Measurements from ENCODE around the gene CACNA1H. TPM values are rescaled to one million over a fixed set of nuclear protein-coding genes. Genes with fewer than 3 reads are reported as not detected.
A peak's percentile ranks its signal among the peaks of the same experiment; 100 is the strongest.

Gene CACNA1H
- total and polyA plus RNA-seq, 2 of the 8 experiments (the other 6 are each of a cell fraction or from before 2014, with no cell fraction given) = 14.0 to 28.7 TPM

DNA sequence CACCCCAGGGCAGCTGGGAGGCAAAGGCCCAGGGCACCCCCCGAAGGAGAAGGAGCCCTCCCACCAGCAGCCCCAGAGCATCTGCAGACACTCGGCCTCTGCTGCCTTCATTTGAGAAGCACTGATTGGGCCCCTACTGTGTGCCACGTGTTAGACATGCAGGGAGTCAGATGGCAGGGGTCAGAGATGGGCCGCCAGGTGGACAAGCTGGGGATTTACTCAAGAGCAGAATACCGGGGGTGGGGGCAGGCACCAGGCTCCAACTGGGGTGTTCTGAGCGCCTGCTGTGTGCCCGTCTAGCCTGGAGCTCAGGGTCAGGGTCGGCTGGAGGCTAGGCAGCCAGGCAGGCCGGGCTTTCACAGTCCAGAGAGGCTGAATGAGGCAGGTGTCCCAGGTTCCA, 53.4 kb downstream of the CACNA1H start:
- H3K4me3 ChIP-seq (ENCODE audit: extremely low read depth in 1 of 4, insufficient read depth in 2 of 4, low read depth in 3 of 4, low read length in 4 of 4) = no peak overlapping the region
- no peak overlapping the region for H3K9ac ChIP-seq (replicated peaks in 1 of 4; ENCODE audit: extremely low read depth in 1 of 4, low read depth in 3 of 4, low read length in 3 of 4)
- ChIA-PET POLR2A (ENCODE audit: partially characterized antibody) (no interaction called here), CTCF (ENCODE audit: partially characterized antibody) (interaction anchor here (0.8 to 1.8 kb wide), 5 partner anchors 12 to 228 kb away, joined by 3 to 10 read pairs (median 3); no protein-coding TSS in a partner anchor)
- no peak overlapping the region for H3K23ac ChIP-seq (ENCODE audit: insufficient read length)
- no peak overlapping the region for H3K56ac ChIP-seq (replicated peaks; ENCODE audit: insufficient read length, low read depth, low read length)
- no peak overlapping the region for H2AFZ ChIP-seq (ENCODE audit: low read length)
- no peak overlapping the region for H2BK5ac ChIP-seq (ENCODE audit: low read depth, low read length)
- H2BK20ac ChIP-seq (ENCODE audit: low read length) = no peak overlapping the region
- no peaks in the 10 kb centered on the region for H3K9me3 ChIP-seq (ENCODE audit: insufficient read depth in 2 of 2, low read depth in 1 of 2, low read length in 1 of 2)
- no peak overlapping the region for H2AK5ac ChIP-seq (ENCODE audit: low read depth, low read length)
- H3K4me2 ChIP-seq (ENCODE audit: insufficient read depth in 1 of 2, low read depth in 2 of 2, low read length in 2 of 2) = no peak overlapping the region
- TF ChIP-seq, protein P1, sequence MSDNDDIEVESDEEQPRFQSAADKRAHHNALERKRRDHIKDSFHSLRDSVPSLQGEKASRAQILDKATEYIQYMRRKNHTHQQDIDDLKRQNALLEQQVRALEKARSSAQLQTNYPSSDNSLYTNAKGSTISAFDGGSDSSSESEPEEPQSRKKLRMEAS (IDR thresholded peaks at IDR 0.05) = peak; percentile 53
- TF ChIP-seq CTCF (IDR thresholded peaks at IDR 0.05; ENCODE audit: control extremely low read depth in 1 of 3, insufficient read depth in 1 of 3, low read depth in 1 of 3, low read length in 3 of 3) = peak in 2 of 3 experiments; percentile 7 to 27; a peak in 1 of 4 replicates
- TF ChIP-seq RNF2 (IDR thresholded peaks at IDR 0.05; ENCODE audit: borderline replicate concordance, low read depth, low read length, missing control alignments, poor library complexity, severe bottlenecking) = no peak
- DNase-seq (ENCODE audit: low read depth in 1 of 2, low spot score in 2 of 2) (no peak), FAIRE-seq (no peak)
- peaks cover 0 to 41% (median 3%) of the 10 kb centered on the region in 4 experiments; a peak in 5 of 8 replicates for H3K36me3 ChIP-seq (ENCODE audit: control insufficient read depth in 2 of 4, insufficient read depth in 4 of 4, low read length in 3 of 4)
- H3K23me2 ChIP-seq (ENCODE audit: low read depth, low read length) = no peaks in the 10 kb centered on the region
- no peak overlapping the region for H3K4ac ChIP-seq (replicated peaks; ENCODE audit: insufficient read length, low read depth, low read length)
- H2BK120ac ChIP-seq (replicated peaks; ENCODE audit: low read depth, low read length) = no peak overlapping the region
- H4K5ac ChIP-seq (ENCODE audit: insufficient read length, low read depth, low read length) = no peak overlapping the region
- H2BK15ac ChIP-seq (ENCODE audit: low read length) = no peak overlapping the region
- no peak overlapping the region for H3K27ac ChIP-seq (ENCODE audit: low read depth, low read length)
- H3K18ac ChIP-seq (ENCODE audit: extremely low read depth, low read length) = no peak overlapping the region
- no peak overlapping the region for H3K14ac ChIP-seq (ENCODE audit: insufficient read length)
- no peak overlapping the region for H2BK12ac ChIP-seq (ENCODE audit: low read depth, low read length)
- no peak overlapping the region for H4K91ac ChIP-seq (replicated peaks; ENCODE audit: insufficient read length, low read length)
- no peaks in the 10 kb centered on the region for H3K4me1 ChIP-seq (replicated peaks in 1 of 4; ENCODE audit: control insufficient read depth in 3 of 4, insufficient read depth in 4 of 4, low read length in 3 of 4)
- no peaks in the 10 kb centered on the region for H3K27me3 ChIP-seq (replicated peaks in 1 of 4; ENCODE audit: control insufficient read depth in 3 of 4, extremely low read depth in 1 of 4, insufficient read depth in 3 of 4, low read length in 3 of 4)
- H4K20me1 ChIP-seq (replicated peaks in 1 of 2; ENCODE audit: control insufficient read depth in 1 of 2, insufficient read depth in 2 of 2, low read length in 2 of 2) = peaks cover 2 to 13% of the 10 kb centered on the region in 2 experiments
- no peaks in the 10 kb centered on the region for H3K79me1 ChIP-seq (ENCODE audit: low read depth, low read length)
- H4K8ac ChIP-seq (ENCODE audit: extremely low read depth, insufficient read depth, low read length) = no peak overlapping the region
- H3K79me2 ChIP-seq (ENCODE audit: control insufficient read depth in 1 of 2, insufficient read depth in 2 of 2, low read length in 2 of 2) = no peaks in the 10 kb centered on the region
- 71% methylated on average over 7 of the region's 9 CpGs; no CpG with 5 or more reads in 1 of the 2 experiments for WGBS, 2 experiments (ENCODE audit: extremely low coverage in 1 of 2, insufficient coverage in 1 of 2, insufficient read length in 1 of 2, insufficient replicate concordance in 2 of 2, low coverage in 1 of 2, low lambda C conversion rate in 2 of 2, missing lambda C conversion rate in 1 of 2)
